GM18517 (cell line): ENCODE data around the gene WNT11.

Experiments
- ATAC-seq: cut with Tn5 transposase; IDR thresholded peaks from one replicate; pipeline ENCODE4 v1.9.1; 2021; ENCODE audit warnings: mild to moderate bottlenecking, moderate library complexity; ENCODE audit not compliant: unreplicated experiment

WNT11 gene

GRCh38 chr11:76221365-76221764 is 15.1 kb upstream of the WNT11 start:
- ATAC-seq = no peak

GRCh38 chr11:76219243-76219642 is 12.9 kb upstream of the WNT11 start:
- no peak for ATAC-seq

GRCh38 chr11:76218449-76219178 is 12.3 kb upstream of the WNT11 start:
- no peak for ATAC-seq

GRCh38 chr11:76217653-76218160 is 11.4 kb upstream of the WNT11 start:
- ATAC-seq = no peak

- ATAC-seq = no peak
Measured at GRCh38 chr11:76216536-76217325, 10.4 kb upstream of the WNT11 start.

GRCh38 chr11:76215941-76216340 is 9.6 kb upstream of the WNT11 start:
- ATAC-seq = no peak

GRCh38 chr11:76214968-76215548 is 8.8 kb upstream of the WNT11 start:
- ATAC-seq = no peak

GRCh38 chr11:76214186-76214585 is 7.9 kb upstream of the WNT11 start:
- ATAC-seq = no peak

- no peak for ATAC-seq
Measured at GRCh38 chr11:76212086-76213035, 6.1 kb upstream of the WNT11 start.

GRCh38 chr11:76210931-76211851 is 4.9 kb upstream of the WNT11 start:
- no peak for ATAC-seq

GRCh38 chr11:76209973-76210930 is 4.0 kb upstream of the WNT11 start:
- no peak for ATAC-seq

GRCh38 chr11:76209375-76209972 is 3.2 kb upstream of the WNT11 start:
- no peak for ATAC-seq

- no peak for ATAC-seq
Measured at GRCh38 chr11:76208438-76209374, 2.4 kb upstream of the WNT11 start.

GRCh38 chr11:76207642-76208401 is 1.5 kb upstream of the WNT11 start:
- ATAC-seq = no peak

GRCh38 chr11:76206077-76206326 is 300 bp downstream of the WNT11 start:
- no peak for ATAC-seq

GRCh38 chr11:76205252-76206076 is 838 bp downstream of the WNT11 start:
- no peak for ATAC-seq
